Ovary (tissue), 9 donors: ENCODE results near the gene POLR1G. TPM values are rescaled to one million over a fixed set of nuclear protein-coding genes. Genes with fewer than 3 reads are reported as not detected.

Experiments
- DNase-seq, 5 donors: peaks; one replicate each; pipeline ENCODE4 v3.0.0-alpha.2; 2019 to 2020
- H3K27ac ChIP-seq, 2 donors: fragments of 200-600 bp; one replicate each; pipeline versions ENCODE4 v1.5.1 to v1.8.0; 2019 to 2022
- H3K27me3 ChIP-seq: fragments of 200-600 bp; one replicate; pipeline ENCODE4 v1.8.0; 2022
- H3K36me3 ChIP-seq: fragments of 200-600 bp; sonication (generic); one replicate; pipeline ENCODE4 v1.5.1; 2019
- H3K4me1 ChIP-seq: one replicate; pipeline ENCODE4 v1.8.1; 2013; ENCODE audit warnings: mild to moderate bottlenecking, moderate library complexity; ENCODE audit not compliant: insufficient read depth
- H3K4me3 ChIP-seq: fragments of 200-600 bp; sonication (generic); one replicate; pipeline ENCODE4 v1.5.1; 2017
- H3K9me3 ChIP-seq, 2 donors: fragments of 200-600 bp in 1 of 2; sonication (generic) in 1 of 2; one replicate each; pipeline versions ENCODE4 v1.5.1 to v1.8.1; 2013 to 2019; ENCODE audit warnings: mild to moderate bottlenecking in 1 of 2, moderate library complexity in 1 of 2
- CTCF ChIP-seq, 3 donors: fragments of 450-650 bp in 2 of 3; fragments of 200-600 bp in 1 of 3; IDR thresholded peaks; one replicate each; pipeline versions ENCODE4 v1.5.1 to v1.8.0; 2016 to 2022; ENCODE audit warnings: antibody characterized with exemption in 3 of 3, mild to moderate bottlenecking in 1 of 3
- EP300 ChIP-seq: sonication (generic); formaldehyde crosslinking; IDR thresholded peaks from one replicate; pipeline ENCODE4 v1.6.1; 2017; ENCODE audit warnings: antibody characterized with exemption
- POLR2A ChIP-seq: fragments of 450-650 bp; IDR thresholded peaks from one replicate; pipeline ENCODE4 v1.6.1; 2017; ENCODE audit warnings: antibody characterized with exemption, mild to moderate bottlenecking, moderate library complexity
- WGBS, 3 donors: extraction: QIAGEN DNeasy Blood & Tissue Kit in 1 of 3; methylation state at CpG; one replicate each; pipeline versions ENCODE4 v1.1.5 to v1.1.7; 2013 to 2017; 5-methylcytosine and 5-hydroxymethylcytosine counted together
- intact Hi-C, 4 donors: fragments of 100-400 bp; cut with DNase I; formaldehyde crosslinking; loops; one replicate each; pipeline versions ENCODE4 v1.11.0 to v1.15.1; 2022 to 2023
- polyA plus RNA-seq, 2 donors: library from polyadenylated mRNA; stranded (reverse); fragments of 200-250 nt in 1 of 2; fragments of 350-450 nt in 1 of 2; fragmentation: Illumina TruSeq in 1 of 2; extraction: RNeasy Lipid Tissue Mini Kit (QIAGEN cat#74804) in 1 of 2; gene quantifications; one replicate each; pipeline ENCODE4 v1.2.3, GENCODE V29; 2013 to 2014
- total RNA-seq, 7 donors: library from RNA; depleted of rRNA in 2 of 7; stranded (reverse); fragments of >200 nt in 2 of 7; fragmentation: NEBNext Ultra II Directional in 3 of 7; extraction: Animal tissue kit (Norgen Biotek cat#: 25700) in 3 of 7; gene quantifications; one replicate each; pipeline versions ENCODE4 v1.1.0 to v1.2.4, GENCODE V29; 2016 to 2023
- donor health status: DM: no; HTN: no; CAD: no; lungs with moderate emphysema.
- donor health status: DM: no; HTN: no; CAD: no.
- donor health status: Bipolar disorder and iron deficiency.
- donor health status: DM: yes; HTN: yes; CAD: no.
- donor health status: DM: no; HTN: no; CAD: no.
- donor health status: DM: yes; HTN: yes; CAD: no.

The POLR1G gene
- total and polyA plus RNA-seq, 9 donors, result 1.5 to 8.5 (median 5.4) TPM

- no peak for DNase-seq
- H3K36me3 ChIP-seq, result no peaks in the 10 kb centered on the region
- no peaks in the 10 kb centered on the region for H3K27me3 ChIP-seq
- TF ChIP-seq EP300 (no peak), CTCF (IDR thresholded peaks at IDR 0.05) (no peak), POLR2A (no peak)
- intact Hi-C loops, result no loop called here
- H3K9me3 ChIP-seq, result no peaks in the 10 kb centered on the region
- WGBS, 3 donors, result 88 to 96% (median 91%) methylated on average over 3 of the region's 3 CpGs
- H3K27ac ChIP-seq, result no peak overlapping the region
- H3K4me1 ChIP-seq, result peaks cover 13% of the 10 kb centered on the region
- no peak overlapping the region for H3K4me3 ChIP-seq
Measured at GRCh38 chr19:45448425-45448756, 41.9 kb downstream of the POLR1G start.

DNA sequence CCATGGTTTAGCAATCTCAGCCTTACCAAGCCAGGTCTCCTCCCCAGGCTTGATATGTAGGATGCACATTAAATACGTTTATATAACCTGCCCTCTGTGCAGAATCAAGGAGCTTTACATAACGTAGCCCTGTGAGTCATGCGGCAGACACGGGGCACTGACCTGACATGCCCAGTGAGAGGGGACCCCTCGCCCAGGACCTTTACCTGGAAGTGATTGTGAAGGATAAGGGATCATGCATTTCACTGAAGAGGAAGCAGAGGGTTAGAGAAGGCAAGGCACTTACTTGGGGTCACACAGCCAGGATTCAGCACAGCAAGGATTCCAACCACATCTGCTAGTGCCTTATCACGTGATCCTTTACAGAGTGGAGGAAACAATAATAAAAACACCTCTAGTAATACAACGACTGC lies 42.4 kb downstream of the POLR1G start:
- H3K27ac ChIP-seq, result no peak overlapping the region
- no peaks in the 10 kb centered on the region for H3K9me3 ChIP-seq
- no peaks in the 10 kb centered on the region for H3K27me3 ChIP-seq
- WGBS, 3 donors, result 56 to 69% (median 63%) methylated on average over 7 of the region's 7 CpGs
- intact Hi-C loops, result no loop called here
- no peaks in the 10 kb centered on the region for H3K36me3 ChIP-seq
- H3K4me1 ChIP-seq, result peaks cover 13% of the 10 kb centered on the region
- no peak for DNase-seq
- no peak for TF ChIP-seq CTCF (IDR thresholded peaks at IDR 0.05)
- no peak for TF ChIP-seq POLR2A
- no peak for TF ChIP-seq EP300
- no peak overlapping the region for H3K4me3 ChIP-seq

DNA sequence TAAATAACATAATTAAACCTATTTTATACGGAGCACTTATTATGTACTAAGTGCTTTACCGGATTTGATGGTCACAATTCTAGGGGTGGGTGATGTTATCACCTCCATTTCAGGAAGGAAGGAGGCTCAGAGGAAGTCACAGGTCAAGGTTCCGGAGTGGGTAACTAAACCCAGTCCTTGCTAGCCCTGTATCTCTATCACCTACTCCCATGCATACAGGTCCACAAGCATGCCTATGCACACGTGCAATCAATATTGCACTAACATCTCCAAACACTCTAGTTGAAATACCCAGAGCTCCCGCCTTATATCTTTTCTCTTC lies 43.5 kb downstream of the POLR1G start:
- no peak for DNase-seq
- Histone ChIP-seq H3K4me3 (peak overlapping the region; percentile 71), H3K27ac (no peak overlapping the region), H3K36me3 (no peaks in the 10 kb centered on the region), H3K4me1 (peaks cover 8% of the 10 kb centered on the region), H3K27me3 (no peaks in the 10 kb centered on the region), H3K9me3 (no peaks in the 10 kb centered on the region)
- WGBS, 3 donors, result 28 to 37% (median 30%) methylated on average over 5 of the region's 5 CpGs
- TF ChIP-seq CTCF (IDR thresholded peaks at IDR 0.05) (no peak), EP300 (no peak)
- intact Hi-C loops, result no loop called here

- Histone ChIP-seq H3K4me1 (peaks cover 15% of the 10 kb centered on the region), H3K27ac (peak overlapping the region; percentile 52 to 57), H3K27me3 (no peaks in the 10 kb centered on the region), H3K4me3 (peak overlapping the region; percentile 71), H3K36me3 (no peaks in the 10 kb centered on the region), H3K9me3 (no peaks in the 10 kb centered on the region)
- DNase-seq, result peak in 3 of 5 donors; percentile 45 to 74 (median 65)
- TF ChIP-seq CTCF (IDR thresholded peaks at IDR 0.05), result no peak
- TF ChIP-seq EP300, result no peak
- no peak for TF ChIP-seq POLR2A
- intact Hi-C loops, result no loop called here
- 2 to 3% (median 2%) methylated on average over 28 of the region's 28 CpGs for WGBS, 3 donors
Measured at GRCh38 chr19:45451131-45451849, 44.8 kb downstream of the POLR1G start.
